Measurements from ENCODE around the gene DIP2C. TPM values are rescaled to one million over a fixed set of nuclear protein-coding genes. Genes with fewer than 3 reads are reported as not detected.

Gene DIP2C
- total and polyA plus RNA-seq, 3 experiments from 2014 or later = 0.44 to 1.1 (median 0.55) TPM

DNA sequence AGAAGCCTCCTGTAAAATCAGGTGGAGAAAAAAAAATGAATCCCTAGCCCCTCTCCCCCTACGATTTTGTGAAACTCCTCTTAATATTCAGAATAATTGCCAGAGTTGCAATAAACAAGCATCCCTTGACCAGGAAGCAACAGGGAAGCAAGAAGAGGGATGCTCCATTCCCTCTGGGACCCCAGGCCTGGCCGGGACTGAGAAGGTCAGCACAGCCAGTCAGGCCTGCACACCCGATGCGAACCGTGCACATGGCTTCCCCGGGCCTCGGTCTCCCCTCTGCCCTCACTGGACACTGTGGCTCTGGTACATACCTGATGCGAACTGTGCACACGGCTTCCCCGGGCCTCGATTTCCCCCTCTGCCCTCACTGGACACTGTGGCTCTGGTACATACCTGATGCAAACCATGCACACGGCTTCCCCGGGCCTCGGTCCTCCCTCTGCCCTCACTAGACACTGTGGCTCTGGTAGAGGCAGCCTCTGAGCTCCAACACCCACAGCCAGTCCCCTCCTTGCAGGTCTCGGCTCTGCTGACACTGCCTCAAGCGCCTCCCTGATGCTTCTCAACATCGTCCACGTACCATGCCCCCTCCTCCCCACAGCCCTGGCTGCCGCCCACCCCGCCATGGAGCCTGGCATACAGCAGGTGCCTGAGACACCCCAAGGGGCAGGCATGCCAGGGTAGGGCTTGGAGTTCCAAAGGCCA is 138.6 kb downstream of the DIP2C start:
- ChIA-PET CTCF (interaction anchor here (1.4 kb wide), 1 partner anchor 11 kb away, joined by 3 read pairs; no protein-coding TSS in a partner anchor), POLR2A (no interaction called here)
- Histone ChIP-seq H3K4me3 (ENCODE audit: low read length) (no peak overlapping the region), H3K9me3 (ENCODE audit: low read length) (no peaks in the 10 kb centered on the region), H3K36me3 (ENCODE audit: insufficient read depth, low read length) (no peaks in the 10 kb centered on the region), H3K4me1 (ENCODE audit: insufficient read depth, low read length) (no peaks in the 10 kb centered on the region), H3K27ac (ENCODE audit: low read depth, low read length) (no peak overlapping the region), H3K27me3 (ENCODE audit: insufficient read depth, low read length, poor library complexity, severe bottlenecking) (no peaks in the 10 kb centered on the region)
- H3K4me3 Mint-ChIP-seq = no peak overlapping the region
- H3K9me3 Mint-ChIP-seq = peaks cover 0 to 2% (median 0%) of the 10 kb centered on the region in 5 donors
- no peak for DNase-seq
- H3K27me3 Mint-ChIP-seq = peaks cover 16 to 45% of the 10 kb centered on the region in 2 donors
- H3K27ac Mint-ChIP-seq = no peak overlapping the region
- H3K4me1 Mint-ChIP-seq = no peaks in the 10 kb centered on the region
- H3K36me3 Mint-ChIP-seq = no peaks in the 10 kb centered on the region

DNA sequence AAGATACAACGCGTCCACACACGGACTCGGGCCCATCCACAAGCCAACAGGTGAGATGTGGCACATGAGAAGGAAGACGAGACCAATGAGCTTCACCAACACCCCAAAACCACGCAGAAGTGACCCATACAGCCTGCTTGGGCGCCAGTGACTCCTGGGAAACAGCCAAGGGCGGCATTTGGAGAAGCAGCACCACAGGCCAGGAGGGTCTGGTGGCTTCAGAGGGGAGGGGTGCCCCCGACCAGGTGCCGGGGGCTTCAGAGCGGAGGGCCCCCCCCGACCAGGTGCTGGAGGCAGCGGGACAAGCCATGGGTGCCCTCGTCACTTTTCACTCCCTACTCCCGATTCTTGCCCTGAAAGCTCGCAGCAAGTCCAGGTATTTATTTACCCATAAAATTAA is 140.1 kb downstream of the DIP2C start:
- H3K36me3 ChIP-seq (ENCODE audit: insufficient read depth, low read length) = no peaks in the 10 kb centered on the region
- POLR2A ChIA-PET = no interaction called here
- H3K4me1 Mint-ChIP-seq = no peaks in the 10 kb centered on the region
- no peak overlapping the region for H3K27ac Mint-ChIP-seq
- H3K27me3 ChIP-seq (ENCODE audit: insufficient read depth, low read length, poor library complexity, severe bottlenecking) = no peaks in the 10 kb centered on the region
- no peaks in the 10 kb centered on the region for H3K9me3 ChIP-seq (ENCODE audit: low read length)
- peaks cover 0 to 2% (median 0%) of the 10 kb centered on the region in 5 donors for H3K9me3 Mint-ChIP-seq
- no peaks in the 10 kb centered on the region for H3K4me1 ChIP-seq (ENCODE audit: insufficient read depth, low read length)
- H3K4me3 Mint-ChIP-seq = no peak overlapping the region
- H3K36me3 Mint-ChIP-seq = no peaks in the 10 kb centered on the region
- CTCF ChIA-PET = interaction anchor here (1.4 kb wide), 1 partner anchor 13 kb away, joined by 3 read pairs; no protein-coding TSS in a partner anchor
- H3K27me3 Mint-ChIP-seq = peaks cover 14 to 43% of the 10 kb centered on the region in 2 donors
- DNase-seq = no peak
- no peak overlapping the region for H3K27ac ChIP-seq (ENCODE audit: low read depth, low read length)
- no peak overlapping the region for H3K4me3 ChIP-seq (ENCODE audit: low read length)

DNA sequence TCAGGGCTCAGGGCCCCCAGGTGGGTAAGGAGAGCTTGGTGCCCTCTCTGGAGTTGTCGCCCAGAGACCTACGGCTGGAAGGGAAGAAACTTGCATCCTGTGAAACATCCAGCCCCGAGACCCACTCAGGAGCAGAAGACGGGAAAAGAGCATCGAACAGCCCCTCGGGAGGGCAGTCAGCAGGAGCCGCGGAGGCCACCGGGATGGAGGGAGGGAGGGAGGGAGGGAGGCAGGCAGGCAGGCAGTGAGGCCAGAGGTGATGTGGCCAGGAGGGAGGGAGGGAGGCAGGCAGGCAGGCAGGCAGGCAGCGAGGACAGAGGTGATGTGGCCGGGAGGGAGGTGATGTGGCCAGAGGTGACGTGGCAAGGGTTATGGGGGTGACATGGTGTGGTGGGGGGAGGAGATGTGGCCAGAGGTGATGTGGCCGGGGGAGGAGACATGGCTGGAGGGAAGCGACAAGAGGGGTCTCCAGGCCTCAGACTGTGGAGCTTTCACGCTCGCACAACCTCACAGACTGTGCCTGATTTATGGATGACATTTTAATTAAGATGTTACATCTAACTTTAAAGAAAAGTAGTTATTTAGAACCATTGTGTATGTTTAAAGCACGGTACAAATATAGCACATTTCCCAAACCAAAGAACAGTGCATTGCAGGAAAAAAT is 141.1 kb downstream of the DIP2C start:
- peaks cover 13 to 52% of the 10 kb centered on the region in 2 donors for H3K27me3 Mint-ChIP-seq
- ChIA-PET POLR2A (no interaction called here), CTCF (no interaction called here)
- no peaks in the 10 kb centered on the region for H3K4me1 ChIP-seq (ENCODE audit: insufficient read depth, low read length)
- no peaks in the 10 kb centered on the region for H3K36me3 ChIP-seq (ENCODE audit: insufficient read depth, low read length)
- no peaks in the 10 kb centered on the region for H3K9me3 ChIP-seq (ENCODE audit: low read length)
- H3K4me3 Mint-ChIP-seq = no peak overlapping the region
- no peak overlapping the region for H3K27ac ChIP-seq (ENCODE audit: low read depth, low read length)
- peaks cover 0 to 2% (median 0%) of the 10 kb centered on the region in 5 donors for H3K9me3 Mint-ChIP-seq
- H3K27me3 ChIP-seq (ENCODE audit: insufficient read depth, low read length, poor library complexity, severe bottlenecking) = no peaks in the 10 kb centered on the region
- no peak overlapping the region for H3K27ac Mint-ChIP-seq
- H3K4me3 ChIP-seq (ENCODE audit: low read length) = no peak overlapping the region
- no peak for DNase-seq
- H3K36me3 Mint-ChIP-seq = no peaks in the 10 kb centered on the region
- no peaks in the 10 kb centered on the region for H3K4me1 Mint-ChIP-seq

DNA sequence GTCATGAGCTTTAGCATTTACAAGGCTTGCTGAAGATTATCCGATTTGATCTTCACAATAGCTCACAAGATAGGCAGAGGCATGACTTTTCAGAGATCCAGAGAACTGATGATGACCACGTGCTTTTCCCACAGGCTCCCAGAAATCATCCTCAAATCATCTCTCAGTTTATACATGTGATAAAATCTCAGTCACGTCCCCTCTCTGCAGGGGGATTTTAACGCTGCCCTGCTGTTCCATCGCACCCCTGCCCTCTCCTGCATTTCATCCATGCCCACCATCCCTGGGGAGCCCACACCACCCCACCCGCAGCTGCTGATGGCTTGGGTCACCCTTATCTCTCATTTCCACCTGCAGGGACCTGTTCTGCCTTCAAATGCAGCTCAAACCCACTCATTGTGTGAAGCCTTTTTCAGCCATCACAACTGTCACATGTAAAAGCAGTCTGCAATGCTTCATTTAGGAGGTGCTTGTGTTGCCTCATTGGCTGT is 141.8 kb downstream of the DIP2C start:
- POLR2A ChIA-PET = no interaction called here
- H3K27me3 Mint-ChIP-seq = peaks cover 13 to 59% of the 10 kb centered on the region in 2 donors

DNA sequence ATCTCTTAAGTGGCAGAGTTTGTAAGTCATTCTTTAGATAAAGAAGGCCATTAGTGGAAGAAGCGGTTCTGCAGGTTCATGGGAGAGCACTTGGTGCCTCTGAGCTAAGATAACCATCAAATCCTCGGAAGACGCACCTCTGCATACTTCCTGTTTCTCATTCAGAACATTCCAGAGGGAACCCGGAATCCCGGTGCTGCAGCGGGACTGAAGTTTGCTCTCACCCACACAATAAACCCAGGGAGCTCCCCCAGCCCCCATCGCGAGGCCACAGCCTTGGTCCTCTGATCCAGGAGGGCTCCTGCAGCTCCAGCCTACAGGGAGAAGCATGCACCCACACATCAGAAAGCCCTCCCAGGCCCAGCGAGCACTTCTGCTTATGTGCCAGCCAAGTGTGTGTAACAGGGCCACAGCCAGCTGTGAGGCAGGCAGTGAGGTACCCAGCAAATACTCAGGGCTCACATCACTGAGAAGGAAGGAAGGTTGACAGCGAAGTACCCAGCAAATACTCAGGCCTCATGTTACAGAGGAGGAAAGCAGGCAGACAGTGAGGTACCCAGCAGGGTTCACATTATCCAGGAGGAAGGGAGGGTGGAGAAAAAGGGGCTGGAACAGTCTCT is 142.4 kb downstream of the DIP2C start:
- ChIA-PET CTCF (no interaction called here), POLR2A (no interaction called here)
- peaks cover 13 to 62% of the 10 kb centered on the region in 2 donors for H3K27me3 Mint-ChIP-seq
- Histone ChIP-seq H3K9me3 (ENCODE audit: low read length) (no peaks in the 10 kb centered on the region), H3K27ac (ENCODE audit: low read depth, low read length) (no peak overlapping the region), H3K4me3 (ENCODE audit: low read length) (no peak overlapping the region), H3K36me3 (ENCODE audit: insufficient read depth, low read length) (no peaks in the 10 kb centered on the region), H3K27me3 (ENCODE audit: insufficient read depth, low read length, poor library complexity, severe bottlenecking) (no peaks in the 10 kb centered on the region), H3K4me1 (ENCODE audit: insufficient read depth, low read length) (no peaks in the 10 kb centered on the region)
- DNase-seq = no peak
- peak overlapping the region in 1 of 8 donors; percentile 7 for H3K27ac Mint-ChIP-seq
- peaks cover 0 to 2% (median 0%) of the 10 kb centered on the region in 5 donors for H3K9me3 Mint-ChIP-seq
- peaks cover 0 to 2% (median 0%) of the 10 kb centered on the region in 3 donors for H3K4me1 Mint-ChIP-seq
- H3K4me3 Mint-ChIP-seq = no peak overlapping the region
- no peaks in the 10 kb centered on the region for H3K36me3 Mint-ChIP-seq

More for the DNA sequence above, 141.8 kb downstream of the DIP2C start:
- no peak overlapping the region for H3K4me3 Mint-ChIP-seq
- peaks cover 0 to 2% (median 0%) of the 10 kb centered on the region in 5 donors for H3K9me3 Mint-ChIP-seq
- no peak for DNase-seq
- no peaks in the 10 kb centered on the region for H3K4me1 Mint-ChIP-seq
- Histone ChIP-seq H3K4me3 (ENCODE audit: low read length) (no peak overlapping the region), H3K4me1 (ENCODE audit: insufficient read depth, low read length) (no peaks in the 10 kb centered on the region), H3K27me3 (ENCODE audit: insufficient read depth, low read length, poor library complexity, severe bottlenecking) (no peaks in the 10 kb centered on the region), H3K36me3 (ENCODE audit: insufficient read depth, low read length) (no peaks in the 10 kb centered on the region), H3K9me3 (ENCODE audit: low read length) (no peaks in the 10 kb centered on the region), H3K27ac (ENCODE audit: low read depth, low read length) (no peak overlapping the region)
- CTCF ChIA-PET = no interaction called here
- H3K27ac Mint-ChIP-seq = peak overlapping the region in 1 of 8 donors; percentile 9
- no peaks in the 10 kb centered on the region for H3K36me3 Mint-ChIP-seq

DNA sequence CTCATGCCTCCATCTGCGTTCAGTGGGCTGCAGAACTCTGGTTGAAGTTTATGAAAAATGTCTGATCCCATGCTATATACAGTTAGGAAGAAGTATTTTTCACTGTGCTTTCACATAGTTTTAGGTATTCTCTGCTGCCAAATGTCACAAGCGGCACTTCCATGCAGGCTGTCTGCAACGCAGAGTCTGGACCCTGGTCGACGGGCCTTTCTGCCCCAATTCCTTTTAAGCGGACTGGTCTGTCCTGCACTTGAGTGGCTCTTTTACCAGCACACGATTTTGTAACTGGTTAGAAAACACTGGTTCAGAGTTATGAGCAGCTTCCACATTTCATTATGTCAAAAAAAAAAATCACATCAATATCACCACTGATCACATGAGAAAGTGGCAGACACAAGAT is 143.0 kb downstream of the DIP2C start:
- Histone ChIP-seq H3K4me1 (ENCODE audit: insufficient read depth, low read length) (no peaks in the 10 kb centered on the region), H3K9me3 (ENCODE audit: low read length) (no peaks in the 10 kb centered on the region), H3K36me3 (ENCODE audit: insufficient read depth, low read length) (no peaks in the 10 kb centered on the region), H3K27me3 (ENCODE audit: insufficient read depth, low read length, poor library complexity, severe bottlenecking) (no peaks in the 10 kb centered on the region), H3K4me3 (ENCODE audit: low read length) (no peak overlapping the region), H3K27ac (ENCODE audit: low read depth, low read length) (no peak overlapping the region)
- no peaks in the 10 kb centered on the region for H3K36me3 Mint-ChIP-seq
- no peak for DNase-seq
- peaks cover 16 to 65% of the 10 kb centered on the region in 2 donors for H3K27me3 Mint-ChIP-seq
- POLR2A ChIA-PET = no interaction called here
- H3K4me3 Mint-ChIP-seq = no peak overlapping the region
- CTCF ChIA-PET = no interaction called here
- H3K4me1 Mint-ChIP-seq = peaks cover 0 to 8% (median 0%) of the 10 kb centered on the region in 3 donors
- no peak overlapping the region for H3K27ac Mint-ChIP-seq
- peaks cover 0 to 4% (median 0%) of the 10 kb centered on the region in 5 donors for H3K9me3 Mint-ChIP-seq

DNA sequence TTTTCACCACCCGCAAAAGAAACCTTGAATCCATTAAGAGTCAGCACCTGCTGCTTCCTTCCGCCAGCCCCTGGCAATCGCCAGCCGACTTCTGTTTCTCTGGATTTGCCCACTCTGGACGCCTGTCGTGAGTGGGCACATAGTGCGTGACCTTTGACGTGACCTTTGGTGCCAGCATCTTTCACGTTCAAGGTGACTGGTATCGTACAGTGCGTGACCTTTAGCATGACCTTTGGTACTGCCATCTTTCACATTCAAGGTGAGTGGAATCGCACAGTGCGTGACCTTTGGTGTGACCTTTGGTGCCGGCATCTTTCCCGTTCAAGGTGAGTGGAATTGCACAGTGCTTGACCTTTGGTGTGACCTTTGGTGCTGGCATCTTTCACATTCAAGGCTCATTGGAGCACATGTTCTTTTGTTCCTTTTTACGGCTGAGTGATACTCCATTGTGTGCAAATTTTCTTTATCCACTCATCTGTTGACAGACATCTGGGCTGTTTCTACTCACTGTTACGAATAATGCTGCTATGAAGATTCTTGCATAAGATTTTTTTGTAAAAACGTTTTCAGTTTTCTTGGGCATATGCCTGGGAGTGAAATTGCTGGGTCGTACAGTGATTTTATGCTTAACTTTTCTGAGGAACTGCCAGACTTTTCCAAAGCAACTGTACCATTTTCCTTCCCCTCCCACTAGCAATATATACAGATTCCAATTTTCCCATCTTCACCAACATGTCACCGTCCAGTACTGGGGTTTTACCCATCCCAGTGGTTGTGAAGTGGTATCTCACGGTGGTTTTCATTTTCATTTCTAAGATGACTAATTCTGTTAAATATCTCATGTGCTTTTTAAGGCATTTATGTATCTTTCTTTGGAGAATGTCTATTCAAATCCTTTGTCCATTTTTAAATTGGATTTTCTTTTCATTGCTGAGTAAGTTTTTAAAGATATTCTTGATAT is 145.3 kb downstream of the DIP2C start:
- Mint-ChIP-seq H3K36me3 (no peaks in the 10 kb centered on the region), H3K27me3 (peaks cover 14 to 70% of the 10 kb centered on the region in 2 donors), H3K4me1 (peaks cover 0 to 15% (median 4%) of the 10 kb centered on the region in 3 donors), H3K4me3 (no peak overlapping the region), H3K27ac (no peak overlapping the region), H3K9me3 (peaks cover 0 to 4% (median 0%) of the 10 kb centered on the region in 5 donors)
- no peak for DNase-seq
- H3K36me3 ChIP-seq (ENCODE audit: insufficient read depth, low read length) = no peaks in the 10 kb centered on the region
- CTCF ChIA-PET = no interaction called here
- POLR2A ChIA-PET = no interaction called here
- no peaks in the 10 kb centered on the region for H3K27me3 ChIP-seq (ENCODE audit: insufficient read depth, low read length, poor library complexity, severe bottlenecking)
- no peak overlapping the region for H3K4me3 ChIP-seq (ENCODE audit: low read length)
- H3K9me3 ChIP-seq (ENCODE audit: low read length) = no peaks in the 10 kb centered on the region
- H3K4me1 ChIP-seq (ENCODE audit: insufficient read depth, low read length) = no peaks in the 10 kb centered on the region
- H3K27ac ChIP-seq (ENCODE audit: low read depth, low read length) = no peak overlapping the region

Data from CD8-positive, alpha-beta memory T cell (primary cell).